Measurements from ENCODE around the gene SERTM1.

Gene SERTM1

DNA sequence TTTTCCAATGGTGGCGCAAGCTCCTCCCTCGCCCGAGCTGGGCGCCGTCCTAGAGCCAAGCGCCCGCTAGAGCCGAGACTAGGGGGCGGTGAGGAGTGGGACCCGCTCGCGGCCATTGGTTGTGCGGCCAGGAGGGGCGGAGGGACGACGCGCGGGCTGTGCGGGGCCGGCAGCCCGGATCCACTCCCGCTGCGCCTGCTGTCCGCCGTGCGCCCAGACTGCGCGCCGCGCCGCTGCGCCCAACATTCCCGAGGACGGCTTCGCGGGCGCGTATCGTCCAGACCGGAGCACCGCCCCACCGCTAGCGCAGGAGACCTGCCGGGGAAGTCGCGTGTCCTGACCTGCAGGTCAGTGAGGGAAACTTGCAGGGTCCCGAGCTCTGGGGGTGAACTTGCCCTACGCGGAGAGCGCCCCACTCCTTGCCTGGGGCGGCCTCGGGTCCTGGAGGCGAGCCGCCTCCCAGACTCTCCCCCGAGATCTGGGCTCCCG lies at the start of gene SERTM1:
Gene SERTM1 (plus strand): TSS at position 183 of the 489 bp plus-strand sequence. CDS start 21,059 bp downstream, outside the sequence.
- DNase-seq (ENCODE audit: low spot score): no peak

DNA sequence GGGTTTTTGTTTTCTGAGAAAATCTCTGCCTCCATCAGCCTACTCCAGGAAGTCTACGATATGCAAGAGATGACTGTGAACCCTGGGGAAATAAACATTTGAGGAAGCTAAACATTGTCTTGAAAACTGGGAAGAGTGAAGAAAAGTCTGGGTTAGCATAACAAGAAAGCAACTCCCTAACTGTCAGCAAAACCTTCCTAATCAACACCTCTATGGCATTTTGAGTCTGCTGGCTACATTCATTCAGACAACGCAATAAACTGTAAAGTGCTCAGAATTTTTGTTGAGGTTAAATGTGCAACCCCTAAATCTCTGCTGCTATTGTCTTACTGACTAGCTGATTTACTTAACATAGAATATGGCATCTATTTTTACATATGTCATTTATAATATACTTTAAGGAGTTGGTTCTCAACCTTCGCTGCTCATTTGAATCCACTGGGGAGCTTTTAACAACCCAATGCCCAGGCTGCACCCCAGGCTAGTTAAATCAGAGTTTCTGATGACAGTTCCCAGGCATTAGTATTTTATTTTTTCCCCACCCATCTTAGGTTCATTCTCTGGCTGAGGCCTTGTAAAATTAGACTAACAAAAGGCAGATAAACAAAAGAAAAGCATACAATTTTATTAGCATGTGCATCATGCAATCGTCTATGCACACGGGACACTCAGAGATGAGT lies 45.3 kb upstream of the SERTM1 start:
- DNase-seq (ENCODE audit: low spot score): no peak

DNA sequence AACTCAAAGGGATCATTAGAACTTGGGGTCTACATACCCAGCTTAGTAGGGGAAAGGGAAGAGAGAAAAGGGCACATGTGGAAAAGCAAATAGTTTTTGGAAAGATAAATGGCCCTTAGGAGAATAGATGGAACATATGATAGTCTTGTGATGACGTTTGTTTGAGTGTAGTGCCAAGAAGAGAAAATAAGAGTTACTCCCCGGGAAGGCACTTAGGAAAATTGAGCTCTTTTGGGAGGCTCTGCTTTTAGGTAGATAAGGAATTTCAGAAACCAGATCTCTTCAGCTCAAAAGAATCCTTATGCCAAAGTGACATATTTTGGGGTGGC lies 44.8 kb upstream of the SERTM1 start:
- no peak for DNase-seq (ENCODE audit: low spot score)

DNA sequence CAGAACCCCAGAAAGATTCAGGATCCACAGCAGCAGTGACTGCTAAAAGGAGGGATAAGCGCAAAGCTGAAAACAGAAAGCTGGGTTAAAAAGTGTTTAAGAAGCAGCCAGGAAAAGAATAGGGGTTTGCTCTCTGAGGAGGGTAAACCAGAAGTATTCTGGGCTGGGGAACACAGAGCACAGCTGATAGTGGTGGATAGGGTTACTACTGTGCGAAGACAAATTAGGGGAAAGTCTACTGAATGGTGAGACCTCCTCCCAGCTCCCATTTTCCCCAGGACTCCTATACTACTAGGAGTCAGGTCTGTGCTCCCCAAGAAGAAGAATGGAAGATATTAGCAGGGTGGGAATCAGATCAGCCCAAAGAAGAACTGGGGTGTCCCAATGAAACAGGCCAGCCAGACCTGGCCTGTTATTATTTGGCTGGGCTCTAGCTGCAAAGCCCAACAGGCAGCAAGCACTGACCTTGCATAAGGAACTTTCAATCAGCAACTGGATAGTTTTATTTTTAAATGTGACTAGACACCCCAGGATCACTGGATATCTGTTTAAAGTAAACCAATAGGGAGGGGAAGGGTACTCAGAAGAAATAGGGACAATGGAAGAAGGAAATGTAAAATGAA lies 43.5 kb upstream of the SERTM1 start:
- no peak for DNase-seq (ENCODE audit: low spot score)

DNA sequence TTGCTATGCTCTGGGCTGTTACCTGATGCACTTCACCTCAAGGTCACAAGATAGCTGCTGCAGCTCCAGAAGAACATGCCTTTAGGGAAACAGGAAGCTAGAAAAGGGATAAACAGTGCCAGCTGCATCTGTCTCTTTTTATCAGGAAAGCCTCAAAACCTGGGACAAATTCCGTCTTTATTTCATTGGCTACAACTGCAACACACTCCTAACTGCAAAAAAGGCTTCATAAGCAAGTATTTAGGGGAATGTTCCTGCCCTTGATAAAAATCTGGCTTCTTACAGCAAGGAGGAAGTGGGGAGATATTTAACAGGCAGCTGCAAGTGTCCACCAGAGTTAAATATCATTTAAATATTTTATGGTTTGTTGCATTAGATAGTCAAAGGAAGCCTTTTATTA lies 34.2 kb upstream of the SERTM1 start:
- no peak for DNase-seq (ENCODE audit: low spot score)

DNA sequence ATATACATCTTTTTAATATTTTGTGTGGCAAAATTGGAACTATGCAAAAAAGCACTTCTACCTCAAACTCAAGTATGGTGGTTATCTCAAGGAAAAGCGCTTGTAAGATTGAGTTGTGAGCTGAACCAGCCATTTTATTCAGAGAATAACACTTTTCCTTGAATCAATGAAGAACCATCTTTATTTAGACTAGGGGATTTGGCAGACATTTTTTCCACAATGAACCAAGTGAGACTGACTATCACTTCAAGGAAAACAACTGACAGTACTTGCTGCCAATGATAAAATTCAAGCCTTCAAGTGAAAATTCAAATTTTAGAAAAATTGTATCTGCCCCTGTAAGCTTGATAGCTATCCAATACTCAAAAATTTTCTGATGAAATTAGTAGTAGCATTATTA lies 23.2 kb upstream of the SERTM1 start:
- DNase-seq (ENCODE audit: low spot score): no peak

DNA sequence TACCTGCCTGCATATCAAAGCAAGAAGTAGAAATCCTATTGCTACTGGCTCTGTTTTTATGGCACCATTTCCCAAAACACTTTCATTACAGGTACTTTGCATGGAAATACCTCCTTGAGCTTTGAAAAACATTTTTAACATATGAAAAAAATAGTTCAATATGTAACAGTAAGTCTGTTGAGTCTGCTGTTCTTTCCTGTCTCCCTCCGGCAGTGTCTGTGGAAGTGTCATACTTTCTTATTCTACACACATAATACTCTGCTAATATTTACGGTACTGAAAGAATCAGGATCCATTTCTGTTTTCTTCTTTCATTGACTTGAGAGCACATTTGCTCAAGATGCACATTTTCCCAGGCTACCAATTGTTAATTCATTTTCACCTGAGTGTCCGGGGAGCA lies 8.2 kb upstream of the SERTM1 start:
- DNase-seq (ENCODE audit: low spot score): no peak

DNA sequence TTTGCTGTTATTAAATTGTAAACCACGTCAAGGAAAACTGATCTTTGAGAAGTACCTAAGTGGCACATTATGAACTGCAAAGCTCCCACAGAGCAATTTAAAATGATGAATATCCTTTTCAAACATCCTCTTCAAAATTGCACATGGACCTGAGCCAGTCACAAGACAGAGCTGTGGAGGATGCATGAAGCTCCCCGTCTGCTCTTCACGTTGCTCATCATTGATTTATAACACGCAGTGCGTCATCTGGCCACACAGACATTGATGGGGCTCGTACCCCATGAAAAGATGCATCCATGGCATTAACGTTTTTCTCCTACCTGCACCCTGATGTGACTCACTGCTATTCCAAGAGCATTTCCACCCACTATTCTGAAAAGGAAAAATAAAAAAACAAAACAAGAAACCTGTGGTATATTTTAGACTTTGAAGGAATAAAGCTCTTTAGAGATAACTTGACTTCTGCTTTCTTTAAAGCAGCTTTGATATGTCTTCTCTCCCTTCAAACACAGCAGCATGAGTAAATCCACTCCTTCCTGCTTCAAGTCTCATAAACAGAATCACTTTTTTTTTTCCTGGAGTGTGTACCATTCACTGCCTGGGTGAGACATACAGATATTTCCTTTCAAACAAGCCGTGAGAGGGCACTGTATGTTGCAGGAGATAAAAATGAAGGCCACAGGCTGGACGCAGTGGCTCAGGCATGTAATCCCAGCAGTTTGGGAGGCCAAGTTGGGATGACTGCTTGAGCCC lies 7.2 kb upstream of the SERTM1 start:
- no peak for DNase-seq (ENCODE audit: low spot score)

DNA sequence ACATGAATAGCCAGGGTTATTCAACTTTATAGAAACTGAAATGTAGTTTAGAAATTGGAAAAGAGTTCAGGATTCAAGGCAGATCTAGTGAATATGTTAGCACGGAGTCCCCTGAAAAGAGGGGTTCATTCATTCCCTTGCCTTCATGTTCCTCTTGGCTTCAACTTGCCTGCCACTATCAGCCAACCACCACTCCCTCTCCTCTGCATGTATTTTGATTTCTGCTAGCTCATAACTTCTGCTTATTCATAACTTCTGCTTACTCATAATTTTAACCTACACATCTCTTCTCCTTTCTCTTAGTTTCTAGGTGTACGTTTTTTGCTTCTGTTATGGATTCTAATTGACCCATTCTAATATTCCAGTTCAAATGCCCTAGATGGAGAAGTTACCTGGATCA lies 5.5 kb upstream of the SERTM1 start:
- no peak for DNase-seq (ENCODE audit: low spot score)

DNA sequence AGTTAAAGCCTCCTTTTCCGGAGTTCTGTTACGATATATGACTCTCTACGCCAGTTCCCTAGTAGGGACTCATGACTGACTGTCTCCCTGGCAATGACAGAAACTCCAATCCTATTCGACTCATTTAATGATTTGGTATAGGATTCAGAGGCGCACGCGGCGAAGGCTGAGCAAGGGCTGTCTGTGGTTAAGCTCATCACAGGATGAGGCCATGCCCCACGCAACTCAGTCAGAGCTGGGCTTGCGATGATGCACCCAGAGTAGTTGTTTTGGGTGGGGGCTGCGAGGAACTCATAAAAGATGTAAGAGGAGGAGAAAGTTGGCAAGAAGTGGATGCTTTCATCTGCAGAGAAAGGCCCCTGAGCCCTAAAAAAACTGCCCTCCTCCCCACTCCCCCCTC lies 468 bp upstream of the SERTM1 start:
- no peak for DNase-seq (ENCODE audit: low spot score)

DNA sequence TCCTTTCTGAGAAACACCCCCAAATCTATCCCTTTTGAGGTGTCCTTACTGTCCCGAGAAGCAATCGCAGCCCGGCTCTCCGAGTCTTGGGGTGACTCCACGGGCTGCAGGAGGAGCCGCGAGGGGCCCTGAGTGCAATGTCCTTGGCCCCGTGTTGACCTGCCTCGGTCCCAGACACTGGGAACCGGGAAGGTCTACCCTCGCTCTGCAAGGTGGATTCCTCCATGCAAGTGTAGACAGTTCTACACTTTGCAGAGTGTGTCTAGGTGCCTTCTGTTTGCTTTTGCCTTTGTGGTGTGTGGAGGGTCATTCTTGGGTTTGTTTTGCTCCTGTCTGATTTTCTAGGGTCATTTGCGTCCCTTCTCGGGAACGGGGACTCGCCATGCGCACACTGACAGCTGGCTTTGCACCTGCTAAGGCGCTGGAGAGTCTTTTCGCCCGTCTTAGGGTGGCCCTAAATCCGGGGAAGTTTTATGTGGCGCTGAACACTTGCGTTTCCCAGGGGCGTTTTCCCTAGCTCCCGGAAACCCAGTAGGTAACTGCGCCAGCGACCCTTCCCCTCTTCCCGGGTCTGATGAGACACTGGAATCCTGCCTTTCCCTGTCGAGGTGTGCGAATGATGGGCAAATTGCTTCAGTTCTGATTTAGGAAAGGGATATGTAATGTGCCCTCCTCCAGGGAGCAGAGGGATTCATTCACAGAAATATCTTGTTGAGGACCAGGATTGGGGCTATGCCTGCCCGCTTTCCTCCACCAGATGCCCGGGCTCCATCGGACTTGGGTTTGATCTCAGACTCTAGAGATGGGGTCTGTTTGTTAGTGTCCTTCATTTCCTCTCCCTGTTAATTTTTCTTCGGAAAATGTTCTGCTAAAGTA lies 755 bp downstream of the SERTM1 start:
- DNase-seq (ENCODE audit: low spot score): no peak

DNA sequence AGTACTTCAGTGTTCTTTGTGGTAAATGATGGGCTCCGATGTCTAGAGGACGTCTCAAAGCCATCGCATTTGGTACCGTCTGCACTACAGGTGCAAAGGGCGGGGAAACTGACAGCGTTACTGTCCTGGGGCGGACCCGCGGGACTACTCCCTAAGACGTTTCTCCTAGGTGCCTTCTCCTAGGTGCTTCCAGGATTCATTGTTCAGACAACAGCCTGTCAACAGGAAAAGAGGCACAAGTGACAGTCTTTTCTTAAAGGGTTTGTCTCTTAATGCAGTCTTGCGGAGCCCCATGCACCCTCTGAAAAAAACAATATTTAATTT lies 1.4 kb downstream of the SERTM1 start:
- no peak for DNase-seq (ENCODE audit: low spot score)

DNA sequence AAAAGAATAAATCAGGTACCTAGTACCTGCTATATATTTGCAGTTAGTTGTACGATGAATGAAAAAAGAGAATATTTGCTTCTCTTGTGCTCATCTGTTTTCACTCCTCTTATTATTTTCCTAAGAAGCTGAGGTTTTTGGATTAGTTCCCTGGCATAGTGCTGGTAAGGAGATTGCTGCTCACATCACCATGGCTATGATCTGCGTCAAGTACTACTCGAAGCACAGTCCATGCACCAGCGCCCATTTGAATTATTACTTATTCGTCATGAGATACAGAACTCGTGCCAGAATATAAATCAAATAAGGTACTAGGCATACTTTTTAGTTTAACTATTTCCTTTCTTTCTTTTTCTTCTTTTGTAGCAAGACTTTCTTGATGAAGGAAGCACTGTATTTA lies 7.1 kb downstream of the SERTM1 start:
- no peak for DNase-seq (ENCODE audit: low spot score)

DNA sequence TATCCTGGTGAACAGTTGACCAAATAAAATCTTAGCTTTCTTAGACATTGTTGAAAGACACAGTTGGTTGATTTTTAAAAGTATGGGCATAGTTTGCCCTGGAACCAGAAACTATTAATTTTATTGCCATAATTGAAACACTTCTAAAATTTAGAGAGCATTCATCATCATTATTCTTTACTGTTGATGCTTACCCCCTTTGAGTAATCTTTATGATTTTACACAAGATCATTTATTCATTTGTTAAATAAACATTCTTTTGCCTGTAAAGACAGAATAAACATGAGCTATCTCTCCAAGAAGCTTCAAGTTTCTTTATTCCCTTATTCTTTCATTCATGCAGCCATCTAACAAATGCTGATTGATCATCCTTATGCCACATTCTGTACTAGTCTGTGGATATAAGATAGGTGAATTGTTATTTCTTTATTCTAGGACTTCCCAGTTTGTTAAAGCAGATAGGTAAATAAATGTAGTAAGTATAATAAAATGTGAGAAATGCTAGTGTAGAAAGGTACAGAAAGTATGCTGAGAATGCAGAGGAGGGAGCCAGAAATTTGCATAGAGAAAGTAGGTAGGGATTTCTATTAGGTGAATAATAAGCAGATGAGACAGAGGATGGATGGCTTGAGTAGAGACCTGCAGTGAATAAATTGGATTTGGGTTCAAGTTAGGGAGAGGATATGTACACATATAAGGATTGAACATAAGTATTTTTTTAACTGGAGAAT lies 8.2 kb downstream of the SERTM1 start:
- DNase-seq (ENCODE audit: low spot score): no peak

DNA sequence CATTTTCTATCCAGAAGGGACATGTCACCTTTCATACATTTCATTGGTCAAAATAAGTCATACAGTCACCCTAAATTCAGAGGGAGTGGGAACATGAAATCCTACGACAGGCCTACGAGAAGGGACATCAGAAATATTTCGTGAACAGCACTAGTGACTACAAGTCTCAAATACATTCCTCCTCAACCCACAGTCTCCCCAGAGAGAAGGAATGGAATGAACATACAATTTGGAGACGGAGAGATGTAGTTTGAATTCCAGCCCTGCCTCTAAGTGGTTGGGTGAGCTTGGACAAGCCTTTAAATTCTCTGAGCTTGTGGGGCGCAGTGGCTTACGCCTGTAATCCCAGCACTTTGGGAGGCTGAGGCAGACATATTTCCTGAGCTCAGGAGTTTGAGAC lies 9.9 kb downstream of the SERTM1 start:
- DNase-seq (ENCODE audit: low spot score): no peak

DNA sequence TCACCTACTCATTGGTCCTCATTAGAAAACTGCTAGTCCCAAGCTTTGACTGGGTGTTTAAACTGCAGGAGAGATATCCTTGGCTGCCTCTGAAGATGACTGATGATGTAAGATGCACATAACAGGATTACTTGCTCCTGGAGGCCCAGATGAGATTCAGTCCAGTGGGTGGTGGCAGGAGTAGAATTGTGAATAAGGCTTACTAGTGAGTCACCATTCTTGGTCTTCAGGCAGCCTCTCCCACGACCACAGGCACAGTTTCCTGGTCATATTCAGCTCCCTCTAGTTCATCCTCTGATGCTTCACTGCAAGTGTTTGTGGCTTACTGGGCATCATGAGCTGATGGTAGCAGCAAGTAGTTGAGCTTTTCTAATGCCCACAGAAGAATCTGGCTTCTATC lies 12.1 kb downstream of the SERTM1 start:
- no peak for DNase-seq (ENCODE audit: low spot score)

DNA sequence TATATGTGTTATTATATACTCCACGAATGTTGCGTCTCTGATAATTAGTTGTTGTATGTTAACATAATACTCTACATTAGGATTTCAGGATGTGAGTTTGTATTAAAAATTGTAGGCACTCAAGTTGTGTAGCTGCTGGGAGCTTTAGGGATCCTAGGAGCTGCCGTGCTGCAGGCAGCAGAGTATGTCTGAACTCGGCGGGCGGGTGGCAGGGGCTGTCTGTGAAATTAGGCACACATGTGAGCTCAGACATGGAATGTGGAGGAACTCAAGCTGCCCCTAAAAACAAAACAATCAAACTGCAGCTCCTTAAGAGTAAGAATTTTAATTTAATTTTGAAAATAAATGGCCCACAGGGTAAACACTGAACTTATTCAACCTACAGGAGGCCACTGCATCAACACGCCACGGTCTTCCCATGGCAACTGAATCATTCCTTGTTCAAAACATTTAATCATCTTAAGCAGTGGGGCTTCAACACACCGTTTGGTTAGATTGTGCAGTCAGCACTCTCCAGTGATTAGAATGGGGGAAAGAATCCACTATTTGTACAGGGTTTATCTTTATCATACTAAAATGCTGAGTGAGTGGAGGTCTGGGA lies 22.7 kb downstream of the SERTM1 start:
- DNase-seq (ENCODE audit: low spot score): no peak

DNA sequence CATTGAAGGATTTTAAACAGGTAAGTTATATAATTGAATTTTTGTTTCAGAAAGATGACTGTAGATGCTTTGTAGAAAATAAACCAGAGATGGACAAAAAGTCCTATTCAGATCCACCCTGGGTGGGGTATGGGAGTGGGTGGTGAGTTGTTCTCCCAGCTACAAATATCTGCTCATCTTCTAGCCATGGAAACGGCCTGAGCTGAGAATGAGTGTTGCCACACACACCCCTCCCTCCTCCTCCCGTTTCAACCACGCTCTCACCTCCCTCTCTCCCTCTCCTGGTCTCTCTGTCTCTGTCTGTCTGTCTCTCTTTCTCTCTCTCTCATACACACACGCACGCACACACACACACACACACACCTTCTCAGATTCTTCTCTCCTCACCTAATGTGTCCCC lies 26.4 kb downstream of the SERTM1 start:
- no peak for DNase-seq (ENCODE audit: low spot score)

DNA sequence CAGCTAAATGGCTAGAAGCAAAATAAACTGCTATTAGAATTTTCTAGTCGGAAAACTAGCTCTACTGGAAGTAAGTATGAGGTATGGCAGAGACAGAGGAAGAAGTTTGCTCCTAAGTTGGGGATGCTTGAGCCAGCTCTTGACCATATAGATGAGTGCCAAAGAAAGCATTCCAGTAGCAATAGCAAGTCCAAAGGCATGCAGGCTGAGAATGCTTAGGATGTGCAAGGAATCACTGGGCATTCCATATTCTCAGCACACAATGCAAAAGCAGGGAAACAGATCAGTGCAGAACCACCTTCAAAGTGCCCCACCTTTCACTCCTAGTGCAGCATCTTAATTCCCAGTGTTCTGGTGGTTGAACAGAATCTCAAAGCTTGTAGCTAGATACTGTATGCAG lies 32.9 kb downstream of the SERTM1 start:
- no peak for DNase-seq (ENCODE audit: low spot score)

DNA sequence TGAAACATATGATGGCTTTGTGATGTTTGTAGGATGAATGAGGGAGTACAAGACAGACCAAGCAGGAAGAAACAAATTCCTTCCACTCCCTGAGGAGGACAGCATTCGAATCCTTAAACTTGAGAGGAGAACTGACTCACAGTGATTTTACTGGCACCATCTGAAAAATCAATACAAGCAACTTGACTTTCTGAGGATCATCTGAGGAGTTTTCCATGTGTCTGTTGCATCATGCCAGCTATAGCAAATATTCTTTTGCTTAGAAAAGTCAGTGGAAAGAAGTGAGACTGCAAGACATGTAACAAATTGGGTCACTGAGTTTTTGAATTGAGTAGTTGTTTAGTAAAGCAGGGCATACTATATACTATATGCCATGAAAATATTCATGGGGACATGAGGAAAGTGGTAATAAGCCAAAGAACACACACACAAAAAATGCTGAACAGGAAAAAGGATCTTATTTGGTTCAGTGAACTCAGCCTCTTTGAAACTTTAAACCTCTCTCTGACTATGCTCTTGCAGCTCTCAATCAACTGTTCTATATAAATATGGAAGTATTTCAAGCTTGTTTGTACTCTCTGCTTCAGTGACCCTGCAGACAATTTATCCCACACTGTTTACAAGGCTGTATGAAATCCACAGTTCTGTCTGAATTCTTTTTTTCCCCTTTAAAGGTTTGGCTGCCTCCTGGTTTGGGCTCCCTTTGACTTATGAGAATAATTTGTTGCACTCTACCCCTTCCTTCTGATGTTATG lies 35.5 kb downstream of the SERTM1 start:
- DNase-seq (ENCODE audit: low spot score): no peak

DNA sequence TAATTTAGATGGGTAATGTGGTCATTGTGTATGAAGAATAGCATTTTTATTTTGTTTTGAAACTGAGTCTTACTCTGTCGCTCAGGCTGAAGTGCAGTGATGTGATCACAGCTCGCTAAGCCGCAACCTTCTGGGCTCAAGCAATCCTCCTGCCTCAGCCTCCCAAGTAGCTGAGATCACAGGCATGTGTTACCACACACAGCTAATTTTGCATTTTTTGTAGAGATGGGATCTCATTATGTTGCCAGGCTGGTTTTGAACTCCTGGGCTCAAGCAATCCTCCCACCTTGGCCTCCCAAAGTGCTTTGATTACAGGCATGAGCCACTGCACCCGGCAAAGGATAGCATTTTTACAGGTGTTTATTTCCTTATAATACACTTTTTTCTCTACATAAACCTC lies 36.6 kb downstream of the SERTM1 start:
- no peak for DNase-seq (ENCODE audit: low spot score)

Measured in globus pallidus (tissue), 1 donor.